Spleen (tissue), 11 donors: ENCODE data around the gene REC114. TPM values are rescaled to one million over a fixed set of nuclear protein-coding genes. Genes with fewer than 3 reads are reported as not detected.

Source experiments
- DNase-seq: peaks from one replicate; pipeline ENCODE4 v3.0.0-alpha.2; 2020
- H3K27ac ChIP-seq, 8 donors: fragments of 200-600 bp; sonication (generic) in 7 of 8; 1 replicate in 4 of 8; 2 replicates in 4 of 8; pipeline versions ENCODE4 v1.5.0 to v1.8.0; 2016 to 2021; ENCODE audit warnings: inconsistent platforms in 4 of 8, mild to moderate bottlenecking in 4 of 8, moderate library complexity in 1 of 8
- H3K27me3 ChIP-seq, 7 donors: fragments of 200-600 bp; sonication (generic) in 6 of 7; replicated peaks in 1 of 7; 1 replicate in 4 of 7; 2 replicates in 3 of 7; pipeline versions ENCODE4 v1.5.0 to v1.8.0; 2016 to 2021; ENCODE audit warnings: inconsistent platforms in 3 of 7, mild to moderate bottlenecking in 1 of 7
- H3K36me3 ChIP-seq, 6 donors: fragments of 200-600 bp; sonication (generic) in 5 of 6; 1 replicate in 4 of 6; 2 replicates in 2 of 6; pipeline versions ENCODE4 v1.5.0 to v1.8.0; 2016 to 2021; ENCODE audit warnings: inconsistent platforms in 2 of 6
- H3K4me1 ChIP-seq, 6 donors: fragments of 200-600 bp; sonication (generic) in 5 of 6; 1 replicate in 3 of 6; 2 replicates in 3 of 6; pipeline versions ENCODE4 v1.5.0 to v1.8.0; 2016 to 2021; ENCODE audit warnings: inconsistent platforms in 3 of 6
- H3K4me3 ChIP-seq, 8 donors: fragments of 200-600 bp; sonication (generic) in 7 of 8; 1 replicate in 4 of 8; 2 replicates in 4 of 8; pipeline versions ENCODE4 v1.5.0 to v1.8.0; 2016 to 2021; ENCODE audit warnings: inconsistent platforms in 4 of 8, mild to moderate bottlenecking in 4 of 8, moderate library complexity in 2 of 8
- H3K9me3 ChIP-seq, 8 donors: fragments of 200-600 bp; sonication (generic) in 7 of 8; 1 replicate in 4 of 8; 2 replicates in 4 of 8; pipeline versions ENCODE4 v1.5.0 to v1.8.0; 2016 to 2021; ENCODE audit warnings: inconsistent platforms in 4 of 8
- POLR2A ChIP-seq, 3 donors: fragments of 450-650 bp; IDR thresholded peaks; one replicate each; pipeline ENCODE4 v1.5.1; 2017; ENCODE audit warnings: antibody characterized with exemption in 3 of 3, mild to moderate bottlenecking in 1 of 3
- POLR2AphosphoS5 ChIP-seq, 3 donors: sonication (generic); formaldehyde crosslinking; IDR thresholded peaks; one replicate each; pipeline ENCODE4 v1.5.1; 2017; ENCODE audit warnings: antibody characterized with exemption in 3 of 3
- WGBS, 5 donors: extraction: QIAGEN DNeasy Blood & Tissue Kit in 3 of 5; methylation state at CpG; one replicate each; pipeline versions ENCODE4 v1.1.5 to v1.1.7; 2013 to 2018; 5-methylcytosine and 5-hydroxymethylcytosine counted together
- intact Hi-C: fragments of 100-400 bp; cut with DNase I; formaldehyde crosslinking; loops from one replicate; pipeline ENCODE4 v1.15.0; 2023; ENCODE audit warnings: low total_unique reads
- polyA plus RNA-seq, 3 donors: library from polyadenylated mRNA; stranded (reverse); fragments of 200-250 nt; gene quantifications; one replicate each; pipeline ENCODE4 v1.2.1, GENCODE V29; 2013
- total RNA-seq, 7 donors: library from RNA; depleted of rRNA in 3 of 7; stranded (reverse); fragments of >200 nt in 3 of 7; fragmentation: NEBNext Ultra II Directional in 4 of 7; extraction: Animal tissue kit (Norgen Biotek cat#: 25700) in 4 of 7; gene quantifications; one replicate each; pipeline versions ENCODE4 v1.1.0 to v1.2.1, GENCODE V29; 2016 to 2021
- TF ChIP-seq, protein P1 (sequence below), 11 experiments: fragments of 200-600 bp in 7 of 11; fragments of 450-650 bp in 4 of 11; sonication (generic) in 4 of 11; IDR thresholded peaks in 8 of 11; conservative IDR thresholded peaks in 3 of 11; 1 replicate in 7 of 11; 2 replicates in 4 of 11; pipeline versions ENCODE4 v1.4.0 to v1.8.0; 2016 to 2021; ENCODE audit warnings: antibody characterized with exemption in 11 of 11, inconsistent platforms in 4 of 11, mild to moderate bottlenecking in 1 of 11
- donor health status: healthy with polysubstance abuse.
- donor health status: DM: no; HTN: no; CAD: no; lungs with moderate emphysema.
- donor health status: DM: no; HTN: no; CAD: no.
- donor health status: Bipolar disorder and iron deficiency.
- donor health status: healthy.
- donor health status: DM: no; HTN: no; CAD: no.
- donor health status: DM: yes; HTN: yes; CAD: no.

The REC114 gene
- total and polyA plus RNA-seq, 10 donors: not detected

DNA sequence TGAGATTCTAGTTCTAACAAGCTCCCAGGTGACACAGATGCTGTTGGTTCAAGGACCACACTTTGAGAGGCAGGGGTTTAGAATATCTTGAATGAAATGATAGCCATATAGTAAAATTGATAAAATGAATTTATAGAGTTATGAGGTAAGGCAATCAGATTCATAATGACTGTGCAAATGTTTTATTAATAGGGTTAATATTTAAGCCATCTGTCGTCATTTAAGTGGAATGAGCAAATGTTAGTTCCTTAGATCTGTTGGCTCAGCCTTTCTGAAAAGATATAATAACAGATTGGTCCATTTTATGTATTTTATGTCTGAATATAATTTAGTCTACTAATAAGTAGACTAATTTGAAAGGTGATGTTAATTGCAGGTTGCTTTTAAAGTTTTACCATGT lies 12.9 kb downstream of the REC114 start:
- TF ChIP-seq POLR2AphosphoS5 (IDR thresholded peaks at IDR 0.05) (no peak), POLR2A (IDR thresholded peaks at IDR 0.05) (no peak)
- TF ChIP-seq, protein P1, sequence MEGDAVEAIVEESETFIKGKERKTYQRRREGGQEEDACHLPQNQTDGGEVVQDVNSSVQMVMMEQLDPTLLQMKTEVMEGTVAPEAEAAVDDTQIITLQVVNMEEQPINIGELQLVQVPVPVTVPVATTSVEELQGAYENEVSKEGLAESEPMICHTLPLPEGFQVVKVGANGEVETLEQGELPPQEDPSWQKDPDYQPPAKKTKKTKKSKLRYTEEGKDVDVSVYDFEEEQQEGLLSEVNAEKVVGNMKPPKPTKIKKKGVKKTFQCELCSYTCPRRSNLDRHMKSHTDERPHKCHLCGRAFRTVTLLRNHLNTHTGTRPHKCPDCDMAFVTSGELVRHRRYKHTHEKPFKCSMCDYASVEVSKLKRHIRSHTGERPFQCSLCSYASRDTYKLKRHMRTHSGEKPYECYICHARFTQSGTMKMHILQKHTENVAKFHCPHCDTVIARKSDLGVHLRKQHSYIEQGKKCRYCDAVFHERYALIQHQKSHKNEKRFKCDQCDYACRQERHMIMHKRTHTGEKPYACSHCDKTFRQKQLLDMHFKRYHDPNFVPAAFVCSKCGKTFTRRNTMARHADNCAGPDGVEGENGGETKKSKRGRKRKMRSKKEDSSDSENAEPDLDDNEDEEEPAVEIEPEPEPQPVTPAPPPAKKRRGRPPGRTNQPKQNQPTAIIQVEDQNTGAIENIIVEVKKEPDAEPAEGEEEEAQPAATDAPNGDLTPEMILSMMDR (IDR thresholded peaks at IDR 0.05 in 8 of 11, conservative IDR thresholded peaks at IDR 0.05 in 3 of 11): no peak

DNA sequence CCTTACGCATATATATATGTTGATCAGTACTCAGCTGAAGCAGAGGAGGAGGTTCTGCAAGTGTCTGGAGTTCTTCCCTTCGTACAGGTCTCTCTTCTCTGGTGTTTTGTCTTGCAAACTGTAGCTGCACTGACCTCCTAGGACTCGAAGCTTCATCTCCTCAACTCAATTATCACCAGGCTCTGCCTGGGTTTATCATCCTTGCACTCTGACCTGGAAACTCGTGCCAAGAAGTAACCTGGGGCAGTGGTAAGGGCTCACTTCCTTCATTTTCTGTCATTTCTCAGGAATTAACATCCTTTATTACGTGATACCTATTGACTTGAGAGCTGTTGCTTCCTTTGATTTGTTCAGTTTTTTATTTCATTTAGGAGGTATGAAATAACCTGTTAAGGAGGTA lies 14.4 kb downstream of the REC114 start:
- Histone ChIP-seq H3K9me3 (peaks cover 0 to 6% (median 0%) of the 10 kb centered on the region in 8 donors), H3K36me3 (no peaks in the 10 kb centered on the region), H3K4me3 (no peak overlapping the region), H3K27me3 (peaks cover 0 to 6% (median 0%) of the 10 kb centered on the region in 7 donors), H3K4me1 (no peaks in the 10 kb centered on the region), H3K27ac (no peak overlapping the region)
- no peak for DNase-seq
- no peak for TF ChIP-seq POLR2AphosphoS5 (IDR thresholded peaks at IDR 0.05)
- no peak for TF ChIP-seq POLR2A (IDR thresholded peaks at IDR 0.05)
- TF ChIP-seq, protein P1 (IDR thresholded peaks at IDR 0.05 in 8 of 11, conservative IDR thresholded peaks at IDR 0.05 in 3 of 11): no peak
- intact Hi-C loops: no loop called here
- WGBS, 5 donors: 49 to 66% (median 62%) methylated on average over 5 of the region's 5 CpGs

More for the DNA sequence above, 12.9 kb downstream of the REC114 start:
- no peaks in the 10 kb centered on the region for H3K36me3 ChIP-seq
- 80 to 94% (median 87%) methylated on average over 1 of the region's 1 CpG for WGBS, 5 donors
- no peaks in the 10 kb centered on the region for H3K4me1 ChIP-seq
- H3K4me3 ChIP-seq: no peak overlapping the region
- no peak for DNase-seq
- H3K27me3 ChIP-seq: peaks cover 0 to 6% (median 0%) of the 10 kb centered on the region in 7 donors
- intact Hi-C loops: no loop called here
- H3K27ac ChIP-seq: no peak overlapping the region
- peaks cover 0 to 21% (median 6%) of the 10 kb centered on the region in 8 donors for H3K9me3 ChIP-seq

DNA sequence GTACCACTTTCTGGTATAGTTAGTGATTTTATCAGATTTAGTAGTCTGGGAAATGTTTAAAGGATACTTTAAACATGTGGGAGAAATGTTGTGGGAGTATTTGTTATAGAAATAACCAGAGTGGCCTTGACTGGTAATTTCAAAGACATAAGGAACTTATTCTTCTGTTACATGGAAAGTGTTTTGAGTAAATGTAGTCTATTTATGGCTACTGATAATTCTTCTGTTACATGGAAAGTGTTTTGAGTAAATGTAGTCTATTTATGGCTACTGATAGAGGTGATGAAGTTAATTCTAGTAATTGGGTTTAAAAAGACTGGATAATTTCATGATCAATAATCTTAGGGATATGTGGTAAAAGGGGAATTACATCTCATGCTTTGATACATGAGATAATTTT lies 17.7 kb downstream of the REC114 start:
- peaks cover 0 to 24% (median 0%) of the 10 kb centered on the region in 7 donors for H3K27me3 ChIP-seq
- H3K27ac ChIP-seq: no peak overlapping the region
- TF ChIP-seq POLR2A (IDR thresholded peaks at IDR 0.05) (no peak), POLR2AphosphoS5 (IDR thresholded peaks at IDR 0.05) (no peak)
- TF ChIP-seq, protein P1 (IDR thresholded peaks at IDR 0.05 in 8 of 11, conservative IDR thresholded peaks at IDR 0.05 in 3 of 11): no peak
- no peaks in the 10 kb centered on the region for H3K36me3 ChIP-seq
- no peaks in the 10 kb centered on the region for H3K9me3 ChIP-seq
- no peak for DNase-seq
- intact Hi-C loops: no loop called here
- no peak overlapping the region for H3K4me3 ChIP-seq
- H3K4me1 ChIP-seq: no peaks in the 10 kb centered on the region

DNA sequence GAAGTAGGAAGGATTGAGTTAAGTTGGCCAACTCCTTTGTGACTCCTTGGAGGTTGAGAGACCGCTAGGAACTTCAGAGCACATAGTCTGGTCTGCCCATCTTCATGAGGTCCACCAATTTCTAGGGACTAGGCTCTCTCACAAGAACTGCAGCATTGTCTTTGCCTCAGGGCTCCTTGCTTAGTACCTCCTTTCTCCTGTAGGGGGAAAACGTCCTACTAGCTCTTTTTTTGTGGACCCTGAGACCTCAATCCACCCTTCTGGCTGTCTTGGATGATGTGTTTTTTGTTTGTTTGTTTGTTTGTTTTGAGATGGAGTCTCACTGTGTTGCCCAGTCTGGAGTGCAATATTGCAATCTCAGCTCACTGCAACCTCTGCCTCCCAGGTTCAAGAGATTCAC lies 21.6 kb downstream of the REC114 start:
- no peak overlapping the region for H3K27ac ChIP-seq
- H3K36me3 ChIP-seq: no peaks in the 10 kb centered on the region
- H3K9me3 ChIP-seq: no peaks in the 10 kb centered on the region
- WGBS, 5 donors: 34 to 51% (median 36%) methylated on average over 2 of the region's 2 CpGs
- peaks cover 0 to 41% (median 0%) of the 10 kb centered on the region in 7 donors for H3K27me3 ChIP-seq
- H3K4me3 ChIP-seq: no peak overlapping the region
- no peaks in the 10 kb centered on the region for H3K4me1 ChIP-seq
- DNase-seq: no peak
- no peak for TF ChIP-seq POLR2AphosphoS5 (IDR thresholded peaks at IDR 0.05)
- TF ChIP-seq, protein P1 (IDR thresholded peaks at IDR 0.05 in 8 of 11, conservative IDR thresholded peaks at IDR 0.05 in 3 of 11): peak in 1 of 11 experiments; percentile 28
- intact Hi-C loops: no loop called here
